Stimulated activated CD4-positive, alpha-beta T cell treated with anti-CD3 and anti-CD28 coated beads, Interleukin-2, amount 100 ng/mL, for 4 hours (primary cell): ENCODE results near the gene OR10G8.

Experiments
- DNase-seq: peaks from one replicate; pipeline ENCODE4 v3.0.0-alpha.2; 2020; ENCODE audit warnings: low read depth

Gene OR10G8

DNA sequence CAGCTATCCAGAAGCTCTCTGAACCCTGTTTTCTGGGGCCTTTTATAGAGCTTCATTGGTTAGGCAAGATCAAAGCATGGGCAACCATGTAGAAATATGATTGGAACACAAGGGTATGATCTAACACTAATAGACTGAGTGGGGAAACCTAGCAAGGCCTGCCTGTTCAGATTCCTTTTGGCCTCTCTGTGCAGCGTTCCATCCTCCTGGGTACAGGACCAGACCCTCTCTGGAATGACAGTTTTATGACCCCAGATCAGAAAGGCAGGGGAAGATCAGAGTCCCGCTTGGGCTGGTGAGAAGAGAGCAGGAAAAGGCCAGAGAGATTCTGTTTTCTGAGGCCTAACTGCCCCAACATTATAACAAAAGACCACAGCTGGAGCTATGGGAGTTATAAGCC lies 52.0 kb downstream of the OR10G8 start:
- DNase-seq: no peak

DNA sequence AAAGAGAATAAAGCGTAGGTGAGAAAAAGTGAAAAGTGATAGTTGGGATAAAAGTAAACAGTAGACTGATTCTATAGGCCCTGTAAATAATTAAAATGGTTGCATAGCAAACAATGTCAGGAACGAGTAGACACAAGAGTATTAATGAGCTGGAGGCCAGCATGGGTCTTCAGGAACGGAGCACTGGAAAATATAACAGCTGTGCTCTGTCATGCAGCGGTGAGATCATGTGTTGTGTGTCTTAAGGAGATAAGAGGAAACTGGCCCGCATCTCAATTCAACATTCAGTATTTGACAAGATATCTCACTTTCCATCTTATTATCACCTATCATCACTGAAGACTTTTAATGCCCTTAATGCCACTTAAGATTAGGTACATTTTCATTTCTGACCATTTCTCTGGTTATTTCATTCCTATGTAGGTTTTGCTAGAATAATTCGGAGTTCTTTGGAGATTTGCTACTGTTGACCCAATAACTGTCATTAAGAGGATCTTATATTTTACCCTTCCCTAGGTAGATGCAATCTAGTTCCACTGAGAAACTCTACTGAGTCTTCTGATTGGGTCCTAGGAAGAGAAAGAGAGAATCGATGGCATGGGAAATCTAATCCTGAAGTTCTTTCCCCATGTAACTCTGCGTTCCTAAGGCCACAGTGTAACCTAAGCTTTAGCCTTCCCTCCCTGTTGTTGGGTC lies 53.2 kb downstream of the OR10G8 start:
- no peak for DNase-seq
